ENCODE measurements around the gene RALGDS.

The RALGDS gene

DNA sequence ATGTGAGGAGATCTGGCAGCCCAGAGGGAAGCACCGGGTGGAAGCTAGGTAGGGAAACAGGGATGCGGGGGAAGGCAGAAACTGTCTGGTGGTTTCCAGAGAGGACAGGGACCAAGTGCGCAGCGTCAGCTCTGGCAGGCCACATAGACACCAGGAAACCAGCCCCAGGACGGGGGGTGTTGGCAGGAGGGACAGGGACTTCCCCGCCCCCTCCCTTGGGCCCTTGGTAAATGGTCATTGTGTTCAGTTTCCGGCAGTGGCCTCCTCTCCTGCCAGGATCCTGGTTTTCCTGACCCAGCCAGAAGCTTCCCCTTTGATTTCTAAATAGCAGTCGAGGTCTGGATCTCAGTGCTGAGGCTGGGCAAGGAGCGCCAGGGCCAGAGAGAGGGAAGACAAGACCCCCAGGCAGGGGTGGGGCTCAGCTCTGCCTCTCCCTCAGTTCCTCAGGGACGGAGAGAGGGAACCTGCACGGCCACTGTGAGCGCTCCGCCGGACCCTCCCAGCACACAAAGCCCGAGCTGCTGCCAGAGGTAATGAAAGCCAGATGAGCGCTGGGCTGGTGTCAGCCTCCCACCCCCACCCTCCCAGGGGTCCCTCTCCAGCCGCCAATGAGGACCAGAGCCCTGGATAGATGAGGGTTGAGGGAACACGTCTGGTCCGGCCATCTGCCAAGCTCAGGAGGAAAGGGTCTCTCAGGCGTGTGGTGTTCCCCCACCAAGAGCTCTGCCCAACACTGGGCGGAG, 1.8 kb downstream of the RALGDS start:
- DNase-seq (ENCODE audit: low spot score), result peak; percentile 64

DNA sequence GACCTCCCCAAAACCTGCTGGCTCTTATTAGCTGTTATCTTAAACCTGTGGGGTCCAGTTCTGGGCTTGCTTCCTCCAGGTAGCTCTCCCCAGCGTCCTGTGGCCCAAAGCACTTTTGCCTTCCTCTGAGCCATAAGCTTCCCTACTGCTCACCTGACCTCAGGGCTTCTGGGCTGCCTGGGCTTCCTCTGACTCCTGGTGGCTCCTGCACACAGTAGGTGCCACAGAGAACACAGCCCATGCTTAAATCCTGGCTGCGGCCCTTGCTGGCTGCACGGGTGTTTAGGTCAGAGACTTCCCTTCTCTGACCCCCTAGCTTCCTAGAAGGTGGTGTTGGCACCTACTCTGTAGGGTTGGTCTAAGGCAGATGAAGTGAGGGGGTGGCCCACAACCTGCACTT, 2.5 kb downstream of the RALGDS start:
- DNase-seq (ENCODE audit: low spot score), result no peak

DNA sequence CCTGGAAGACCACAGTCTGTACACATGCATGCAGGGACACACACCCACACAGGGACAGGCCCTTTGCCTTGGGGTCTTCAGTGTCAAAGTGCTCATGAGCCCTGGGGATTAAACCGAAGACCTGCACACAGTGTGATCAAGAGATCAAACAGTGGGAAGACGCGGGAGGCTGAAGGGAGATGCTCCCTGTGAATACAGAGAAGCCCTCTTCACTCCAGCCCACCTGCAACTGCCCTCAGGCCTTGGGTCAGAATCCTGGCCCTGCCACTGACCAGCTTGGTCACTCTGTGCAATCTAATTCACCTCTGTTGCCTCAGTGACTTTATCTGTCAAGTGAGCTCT, 2.9 kb downstream of the RALGDS start:
- no peak for DNase-seq (ENCODE audit: low spot score)

DNA sequence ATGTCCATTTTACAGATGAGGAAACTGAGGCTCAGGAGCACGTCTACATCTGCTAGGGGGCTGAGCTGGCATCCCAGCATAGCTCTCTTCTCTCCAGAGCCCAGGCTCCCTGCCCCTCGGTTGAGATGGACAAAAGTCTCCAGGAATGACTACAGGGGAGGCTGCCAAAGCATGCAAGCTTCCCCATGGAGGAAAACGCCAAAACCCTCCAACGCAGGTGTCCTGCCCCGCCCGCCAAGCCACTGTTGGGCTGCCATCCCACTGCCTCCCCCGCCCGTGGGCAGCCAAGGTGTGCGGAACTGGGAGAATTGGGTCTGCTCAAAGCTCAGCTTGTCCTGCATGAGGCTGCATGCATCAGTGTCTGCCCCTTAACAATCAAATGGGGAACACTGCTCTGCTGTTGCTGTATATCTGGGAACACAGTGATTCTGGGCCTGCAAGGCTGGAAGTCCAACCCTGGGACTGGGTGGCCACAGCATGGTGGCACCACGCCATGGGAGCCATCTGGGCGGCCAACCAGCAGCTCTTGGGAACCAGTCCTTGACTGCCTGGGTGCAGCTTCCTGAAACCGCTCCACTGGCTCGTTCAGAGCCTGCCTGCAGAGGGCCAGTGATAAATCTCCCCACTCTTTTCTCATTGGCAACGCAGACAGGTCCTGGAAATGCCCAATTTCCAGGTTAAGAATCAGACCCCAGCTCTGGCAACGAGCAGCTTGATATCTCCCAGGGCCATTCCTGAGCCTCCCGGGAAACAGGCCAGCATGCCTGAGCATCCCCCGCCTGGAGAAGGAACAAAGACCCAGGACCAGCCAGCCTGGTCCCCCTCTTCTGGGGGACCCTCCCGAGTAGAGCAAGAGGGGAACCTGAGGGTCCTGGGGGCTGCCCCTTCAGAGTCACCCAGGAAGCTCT, 3.5 kb downstream of the RALGDS start:
- DNase-seq (ENCODE audit: low spot score), result no peak

DNA sequence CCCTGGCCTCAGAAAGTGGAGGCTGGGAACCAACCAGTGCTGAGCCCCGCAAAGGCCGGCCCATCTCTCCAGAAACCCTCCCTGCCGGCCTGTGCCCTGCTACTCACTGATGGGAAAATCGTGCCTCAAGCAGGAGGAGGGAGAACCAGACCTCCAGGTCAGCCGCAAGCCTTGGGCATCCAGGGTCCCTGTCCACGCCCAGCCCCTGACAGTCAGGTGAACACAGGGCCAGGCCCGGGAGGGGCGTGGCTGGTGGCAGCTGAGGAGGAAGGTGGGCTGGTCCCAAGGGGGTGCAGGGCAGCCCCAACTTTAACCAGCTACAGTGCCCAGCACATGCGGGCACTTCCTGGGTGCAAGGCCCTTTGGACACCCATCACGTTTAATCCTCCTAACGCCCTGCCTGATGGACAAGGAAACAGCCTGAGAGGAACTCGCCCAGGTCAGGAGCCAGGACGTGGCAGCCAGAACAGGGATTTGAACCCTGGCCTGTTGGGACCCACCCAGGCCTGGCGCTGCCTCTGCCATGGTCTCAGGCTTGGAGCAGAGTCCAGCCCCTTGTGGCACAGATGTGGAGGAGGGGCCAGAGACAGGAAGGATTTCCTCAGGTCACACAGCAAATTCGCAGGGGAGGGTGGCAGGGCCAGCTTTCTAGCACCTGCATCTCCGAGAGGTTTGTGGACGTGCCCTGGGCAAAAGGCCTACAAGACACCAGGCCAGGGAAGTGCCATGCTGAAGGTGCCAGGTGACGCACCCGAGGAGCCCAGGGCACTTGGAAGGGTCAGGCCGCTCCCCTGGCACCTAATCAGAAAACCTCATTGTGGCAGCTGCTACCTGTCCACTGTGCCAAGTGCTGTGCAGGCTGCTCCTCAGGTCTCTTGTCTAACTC, 4.5 kb downstream of the RALGDS start:
- DNase-seq (ENCODE audit: low spot score), result no peak

DNA sequence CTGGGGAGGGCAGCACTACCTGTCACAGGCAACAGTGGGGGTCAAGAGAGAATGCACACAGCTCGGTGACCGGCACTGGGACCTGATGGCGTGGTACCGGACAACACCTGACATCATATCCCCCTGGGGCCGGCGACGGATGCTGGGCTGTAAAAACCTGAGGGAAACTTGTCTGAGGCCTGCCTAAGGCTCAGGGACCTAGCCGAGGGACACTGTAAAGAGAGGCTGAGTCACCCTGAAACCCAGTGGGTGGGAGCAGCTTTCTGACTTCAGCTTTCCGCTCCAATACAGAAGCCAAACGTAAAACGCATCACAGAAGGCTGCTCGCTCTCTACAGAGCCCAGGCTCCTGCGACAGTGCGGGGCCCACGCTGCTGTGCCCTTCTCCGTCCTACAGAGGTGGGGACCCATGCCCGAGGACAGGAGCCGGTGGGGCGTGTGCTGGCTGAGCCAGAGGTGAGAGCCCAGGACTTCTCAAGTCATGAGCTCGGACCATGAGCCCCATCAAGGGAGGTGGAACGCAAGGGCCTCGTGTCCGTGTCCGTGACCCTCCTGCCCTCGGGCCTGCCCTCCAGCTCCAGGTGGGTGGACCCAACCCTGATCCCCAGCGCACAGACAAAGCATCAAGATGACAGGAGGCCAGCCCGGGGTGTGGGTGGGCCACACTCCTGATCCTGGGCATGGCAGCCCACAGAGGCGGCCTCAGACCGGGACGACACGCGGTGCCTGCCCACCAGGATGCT, 5.3 kb downstream of the RALGDS start:
- no peak for DNase-seq (ENCODE audit: low spot score)

DNA sequence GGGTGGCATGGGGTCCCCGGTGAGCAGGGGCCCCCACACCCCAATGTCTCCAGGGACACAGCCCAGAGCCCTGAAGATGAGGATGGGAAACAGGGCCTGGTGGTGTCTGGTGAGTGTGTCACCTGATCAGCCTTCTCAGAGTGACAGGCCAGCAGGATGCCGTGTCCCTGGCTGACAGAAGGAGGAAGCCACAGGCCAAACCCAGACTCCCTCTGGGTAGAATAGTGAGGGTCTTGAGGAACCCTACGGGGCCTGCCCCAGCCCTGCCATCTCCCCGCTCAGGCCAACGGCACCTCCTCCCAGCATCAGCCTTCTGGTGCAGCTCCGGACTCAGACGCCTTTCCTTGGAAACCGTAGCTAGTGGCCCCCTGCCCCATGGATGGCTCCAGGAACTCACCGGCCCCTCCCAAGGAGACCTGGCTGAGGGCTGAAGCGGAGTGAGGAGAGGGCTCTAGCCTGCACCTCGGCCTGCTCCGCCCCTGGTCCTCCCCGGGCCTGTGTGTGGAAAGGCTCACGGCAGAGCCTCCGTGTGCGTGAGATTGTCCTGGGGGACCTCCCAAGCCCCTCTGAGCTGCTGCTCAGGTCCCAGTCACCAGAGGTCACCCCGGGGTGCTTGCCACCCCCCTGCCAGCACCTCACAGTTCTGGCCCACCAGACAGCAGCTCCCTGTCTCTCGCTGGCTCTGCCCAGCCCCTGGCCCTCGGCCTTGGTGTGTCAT, 6.0 kb downstream of the RALGDS start:
- DNase-seq (ENCODE audit: low spot score), result no peak

DNA sequence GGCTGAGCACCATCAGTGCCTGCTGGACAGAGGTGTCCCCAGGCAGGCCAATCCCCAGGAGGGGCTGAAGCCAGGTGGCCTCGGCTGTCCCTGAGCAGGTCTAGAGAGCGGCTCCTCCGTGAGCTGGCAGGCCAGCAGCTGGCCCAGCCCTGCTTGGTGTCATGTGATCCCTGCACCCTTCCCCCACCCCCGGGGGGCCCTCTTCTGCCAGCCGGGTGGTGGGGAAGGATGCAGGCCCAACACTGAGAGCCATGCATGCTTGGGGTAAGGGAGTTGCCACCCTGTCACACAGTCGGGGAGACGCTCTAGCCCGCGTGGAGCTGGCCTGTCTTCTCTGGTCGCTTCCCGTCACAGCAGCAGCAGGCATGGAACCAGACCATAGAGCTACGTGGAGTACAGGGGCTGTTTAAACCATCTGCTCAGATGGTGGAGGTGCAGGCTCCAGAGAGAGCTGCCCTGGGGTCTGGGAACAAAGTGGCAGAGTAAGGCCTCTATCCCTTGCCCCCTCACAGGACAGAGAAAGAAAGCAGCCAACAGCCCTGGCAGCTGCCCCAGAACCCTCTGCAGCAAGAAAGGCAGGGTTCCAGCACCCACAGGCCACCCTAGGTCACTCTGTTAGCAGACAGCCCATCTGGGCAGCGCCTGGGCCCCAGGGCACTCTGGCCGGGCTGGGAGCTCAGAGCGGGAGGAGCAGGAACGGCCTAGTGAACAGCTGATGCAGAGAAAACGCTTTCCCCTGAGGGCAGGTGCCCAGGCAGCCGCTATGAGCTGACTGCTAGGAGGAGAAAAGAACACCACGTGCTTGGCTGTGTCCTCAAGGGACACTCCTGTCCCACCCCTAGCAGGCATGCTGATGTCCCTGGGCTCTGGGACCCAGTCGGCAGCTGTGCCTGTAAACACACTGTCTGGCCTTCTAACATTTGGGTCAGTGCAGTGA, 6.8 kb downstream of the RALGDS start:
- DNase-seq (ENCODE audit: low spot score), result peak; percentile 81

DNA sequence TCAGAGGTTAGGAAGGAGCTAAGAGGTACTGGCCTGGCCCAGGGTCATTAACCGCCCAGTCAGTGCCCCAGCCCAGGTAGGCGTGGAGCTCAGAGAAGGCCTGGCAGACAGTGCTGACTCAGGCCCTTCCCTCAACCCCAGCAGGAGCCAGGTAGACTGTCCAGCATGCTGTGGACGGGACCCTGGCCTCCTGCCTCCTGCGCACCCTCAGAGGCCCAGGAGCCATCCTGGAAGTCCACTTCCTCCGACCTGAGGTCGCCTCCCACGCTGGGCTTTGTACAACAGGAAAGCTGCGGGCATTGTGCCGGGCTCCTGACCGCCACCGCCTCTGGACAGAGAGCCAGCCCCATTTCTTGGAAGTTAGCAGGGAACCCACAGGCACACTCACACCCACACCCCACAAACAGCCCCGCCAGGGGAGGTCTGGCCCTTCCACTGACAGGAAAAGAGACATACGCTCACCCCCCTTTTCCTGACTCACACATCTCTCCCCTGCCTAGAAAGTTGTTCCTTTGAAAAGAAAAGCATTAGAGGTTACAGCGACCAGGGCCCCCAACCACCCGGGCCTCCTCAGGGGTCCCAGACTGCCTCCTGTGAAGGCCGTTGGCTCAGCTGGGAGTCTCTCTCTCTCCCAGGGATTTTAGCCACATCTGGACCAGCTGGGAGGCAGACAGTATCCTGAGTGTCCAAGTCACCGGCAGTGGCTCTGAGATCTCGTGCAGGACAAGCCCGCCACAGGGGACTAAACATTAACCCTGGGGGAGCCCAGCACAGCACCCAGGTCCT, 7.7 kb downstream of the RALGDS start:
- DNase-seq (ENCODE audit: low spot score), result no peak

DNA sequence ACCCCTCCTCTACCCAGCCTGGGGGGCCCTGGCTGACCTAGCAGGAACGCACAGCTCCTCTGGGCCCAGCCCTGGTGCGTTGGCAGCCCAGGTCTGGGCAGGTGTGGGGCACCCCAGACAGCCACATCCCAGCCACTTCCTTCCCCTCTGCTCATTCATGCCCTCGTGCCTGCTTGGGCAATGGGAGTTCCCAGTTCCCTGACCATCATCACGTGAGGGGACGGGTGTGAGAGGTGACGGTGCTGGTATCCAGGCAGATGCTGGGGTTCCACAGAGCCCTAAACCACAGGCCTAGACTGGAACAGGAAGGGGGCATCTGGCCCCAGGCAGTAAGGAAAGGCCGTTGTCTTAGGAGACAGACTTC, 8.4 kb downstream of the RALGDS start:
- no peak for DNase-seq (ENCODE audit: low spot score)

DNA sequence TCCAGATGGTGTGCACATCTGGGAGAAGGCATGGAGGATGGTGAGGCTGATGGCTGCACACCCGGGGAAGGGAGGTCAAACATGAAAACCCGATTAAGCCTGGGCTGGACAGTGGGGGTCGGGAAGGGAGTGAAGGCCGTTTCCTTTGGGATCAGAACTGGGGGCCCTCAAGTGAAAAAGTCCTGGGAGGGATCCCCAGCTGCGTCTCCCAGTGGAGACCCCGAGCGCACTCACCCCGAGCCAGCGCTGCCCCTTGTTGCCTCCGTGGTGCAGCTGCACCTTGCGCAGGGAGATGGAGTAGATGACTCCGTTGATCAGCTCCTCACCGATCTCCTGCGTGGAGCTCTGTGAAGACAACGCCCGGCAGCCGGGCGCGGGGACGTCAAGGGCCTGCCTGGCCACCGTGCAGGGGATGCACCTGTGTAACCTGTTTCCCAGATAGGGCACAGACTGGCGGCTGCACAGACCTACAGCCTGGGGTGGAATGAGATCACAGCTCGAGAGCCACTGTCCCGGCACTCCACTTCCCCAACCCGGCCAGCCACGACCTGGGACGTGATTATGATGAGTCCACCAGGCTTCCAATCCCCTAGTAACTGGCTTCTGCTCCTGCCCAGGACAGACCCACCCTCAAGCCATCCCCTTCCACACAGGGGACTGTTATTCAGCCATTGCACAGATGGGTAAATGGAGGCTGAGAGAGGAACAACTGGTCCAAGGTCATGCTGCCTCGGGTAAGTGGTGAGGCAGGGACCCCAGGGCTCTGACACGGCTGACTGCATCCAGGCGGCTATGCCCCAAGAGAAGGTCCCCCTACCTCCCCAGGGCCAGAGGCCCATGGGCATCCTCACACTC, 9.0 kb downstream of the RALGDS start:
- DNase-seq (ENCODE audit: low spot score), result no peak

DNA sequence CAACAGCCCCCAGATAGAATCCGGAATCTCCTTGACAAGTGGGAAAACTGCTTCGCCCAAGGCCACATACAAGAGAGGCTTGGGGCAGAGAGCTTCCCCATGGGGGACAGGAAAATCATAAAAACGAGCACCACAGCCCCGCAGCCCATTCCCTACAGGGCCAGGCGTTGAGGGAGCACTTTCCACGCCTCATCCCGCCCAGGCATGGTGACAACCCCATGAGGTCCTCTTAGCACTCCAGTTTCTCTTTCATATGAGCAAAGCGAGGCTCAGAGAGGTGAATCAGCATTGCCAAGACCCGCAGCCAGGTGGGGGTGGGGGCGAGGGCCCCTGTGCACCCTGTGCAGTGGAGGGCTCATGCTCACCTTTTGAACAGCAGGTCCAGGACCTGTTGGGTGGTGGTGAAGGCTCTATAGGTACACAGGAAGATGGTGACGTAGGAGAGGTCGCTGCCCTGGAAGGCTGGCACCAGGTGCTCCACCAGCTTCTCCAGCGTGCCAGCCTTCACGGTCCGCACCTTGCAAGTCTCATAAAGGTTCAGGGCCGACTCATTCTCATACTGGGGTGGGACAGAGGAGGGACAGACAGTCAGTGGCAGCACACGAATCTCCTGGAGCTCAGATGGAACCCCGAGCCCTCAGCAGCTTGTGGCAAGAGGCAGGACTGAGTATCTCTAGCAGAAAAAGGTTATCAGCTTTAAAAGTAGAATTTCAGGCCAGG, 10.9 kb downstream of the RALGDS start:
- no peak for DNase-seq (ENCODE audit: low spot score)

DNA sequence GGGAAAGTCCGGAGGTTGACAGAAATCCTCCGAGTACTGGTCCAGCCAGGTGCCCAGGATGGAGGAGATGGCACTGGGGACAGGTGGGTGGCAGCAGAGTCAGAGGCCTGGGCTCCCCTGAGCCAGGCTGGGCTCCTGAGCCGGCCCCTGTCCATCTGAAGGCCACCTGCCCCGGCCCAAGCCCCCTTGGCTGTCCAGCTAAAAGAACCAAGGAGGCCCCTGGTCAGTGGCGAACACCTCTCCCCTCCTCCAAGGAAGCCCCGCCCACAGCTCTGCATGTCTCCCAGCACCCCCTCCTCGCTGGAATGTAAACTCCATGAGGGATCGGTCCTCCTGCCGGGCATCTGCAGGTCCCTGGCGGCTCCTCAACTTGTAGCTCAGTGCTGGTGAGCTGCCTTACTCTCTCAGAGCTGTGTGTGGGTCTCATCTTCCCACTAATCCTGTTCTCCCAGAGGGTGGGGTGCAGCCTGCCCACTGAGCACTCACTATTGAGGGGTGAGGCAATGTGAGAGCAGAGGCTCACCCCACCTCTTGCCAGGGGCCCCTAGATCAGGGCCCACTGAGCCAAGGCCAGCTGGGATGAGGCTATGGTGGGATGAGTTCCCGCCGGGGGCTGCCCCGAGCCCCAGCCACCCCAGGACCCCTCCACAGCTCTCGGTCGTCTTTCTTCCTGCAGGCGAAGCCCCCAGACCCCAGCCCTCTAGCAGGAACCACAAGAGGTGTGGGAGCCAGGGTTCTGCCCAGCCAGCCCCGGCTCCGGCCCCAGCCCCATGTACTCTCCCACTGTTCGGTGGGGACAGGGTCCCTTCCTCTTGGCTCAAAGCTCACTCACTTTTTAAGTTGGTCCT, 12.0 kb downstream of the RALGDS start:
- DNase-seq (ENCODE audit: low spot score), result no peak

DNA sequence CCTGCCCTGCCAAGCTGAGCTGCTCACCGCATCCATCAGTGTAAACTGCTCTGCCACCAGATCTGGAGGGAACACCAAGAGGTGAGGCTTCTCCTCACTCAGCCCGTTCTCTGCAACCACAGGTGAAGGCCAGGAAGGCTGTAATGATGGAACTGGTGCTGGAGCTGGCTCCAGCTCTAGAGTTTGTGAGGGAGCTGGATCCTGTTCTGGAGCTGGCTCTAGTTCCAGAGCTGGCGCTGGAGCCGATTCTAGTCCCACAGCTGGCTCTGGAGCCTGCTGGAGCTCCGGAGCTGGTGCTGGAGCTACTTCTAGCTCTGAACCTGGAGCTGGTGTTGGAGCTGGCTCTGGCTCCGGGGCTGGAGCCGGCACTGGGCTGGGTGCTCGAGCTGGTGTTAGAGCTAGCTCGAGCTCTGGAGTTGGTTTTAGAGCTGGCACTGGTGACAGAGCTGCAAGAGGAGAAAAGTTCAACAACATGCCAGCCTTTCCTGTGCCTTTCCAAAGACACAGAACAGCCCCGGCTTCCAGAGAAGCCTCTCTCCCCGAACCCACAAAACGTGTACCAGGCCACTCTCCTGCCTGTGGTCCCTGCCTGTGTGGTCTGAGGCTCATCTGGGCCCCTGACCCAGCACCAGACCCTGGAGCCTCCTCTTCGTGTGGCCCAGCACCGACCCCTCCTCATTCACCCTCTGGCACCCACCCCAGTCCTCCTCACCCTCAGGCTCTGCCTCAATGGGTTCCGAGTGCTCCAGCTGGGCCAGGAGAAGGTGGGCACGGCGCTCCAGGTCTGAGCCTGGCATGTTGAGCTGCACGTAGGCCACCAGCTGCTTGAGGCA, 12.9 kb downstream of the RALGDS start:
- DNase-seq (ENCODE audit: low spot score), result no peak

DNA sequence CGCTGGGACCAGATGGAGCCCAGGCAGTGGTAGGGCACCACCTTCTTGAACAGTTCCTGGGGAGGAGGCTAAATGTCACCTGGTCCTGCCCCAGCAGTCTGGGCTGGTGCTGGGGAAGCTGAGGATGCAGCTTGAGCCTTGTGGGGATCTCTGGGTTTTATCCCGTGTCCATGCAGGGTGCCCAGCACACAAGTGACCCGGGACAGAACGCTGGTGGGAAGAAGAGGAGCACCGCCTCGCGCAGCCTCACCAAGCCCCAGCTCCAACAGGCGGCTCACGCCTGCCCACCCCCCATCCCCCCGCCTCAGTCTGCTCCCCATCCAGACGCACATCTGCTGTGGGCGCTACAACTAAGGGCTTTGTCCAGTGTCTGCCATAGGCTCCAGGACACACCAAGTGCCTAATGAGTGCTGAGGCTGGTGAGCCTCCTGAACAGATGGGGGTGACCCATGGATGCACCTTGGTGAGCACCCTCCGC, 13.8 kb downstream of the RALGDS start:
- DNase-seq (ENCODE audit: low spot score), result no peak

Measured in D341Med (cell line).